ENCODE results near the gene USP36.

USP36 gene

DNA sequence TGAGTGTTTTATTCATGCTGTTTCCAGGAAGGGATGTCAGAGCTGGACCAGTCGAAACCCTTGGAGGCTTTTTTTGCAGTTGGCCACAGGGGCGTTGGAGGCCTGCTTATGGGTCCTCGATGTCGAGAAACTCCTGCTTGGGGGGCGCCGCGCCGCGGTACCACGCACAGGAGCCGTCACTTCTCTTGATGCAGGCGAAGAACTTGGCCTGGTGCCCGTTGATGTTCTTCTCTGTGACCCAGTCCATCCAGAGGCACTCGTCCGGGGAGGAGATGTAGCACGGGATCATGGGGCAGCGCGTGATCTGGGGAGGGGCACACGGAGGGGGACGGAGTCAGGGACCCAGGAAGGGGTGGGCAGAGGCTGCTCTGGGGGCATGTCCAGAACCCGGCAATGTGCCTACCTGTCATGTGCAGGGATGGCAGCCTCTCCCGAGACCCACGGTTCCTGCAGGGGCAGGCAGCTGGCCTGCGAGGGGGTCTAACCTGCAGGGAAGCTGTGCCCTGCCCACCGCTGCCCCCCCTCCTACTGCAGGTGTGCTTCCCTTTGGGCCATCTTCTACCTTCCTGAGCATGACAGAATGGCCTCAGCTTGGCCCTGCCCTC is 15.0 kb upstream of the USP36 start:
- Histone ChIP-seq H3K4me3 (replicated peaks; ENCODE audit: low read depth, low read length) (no peak overlapping the region), H3K36me3 (ENCODE audit: control insufficient read depth, insufficient read depth, low read length) (no peaks in the 10 kb centered on the region), H3K27me3 (replicated peaks; ENCODE audit: control insufficient read depth, insufficient read depth, low read length) (no peaks in the 10 kb centered on the region)
- no peak for DNase-seq (ENCODE audit: extremely low read depth, insufficient read length)
- TF ChIP-seq, protein P1, sequence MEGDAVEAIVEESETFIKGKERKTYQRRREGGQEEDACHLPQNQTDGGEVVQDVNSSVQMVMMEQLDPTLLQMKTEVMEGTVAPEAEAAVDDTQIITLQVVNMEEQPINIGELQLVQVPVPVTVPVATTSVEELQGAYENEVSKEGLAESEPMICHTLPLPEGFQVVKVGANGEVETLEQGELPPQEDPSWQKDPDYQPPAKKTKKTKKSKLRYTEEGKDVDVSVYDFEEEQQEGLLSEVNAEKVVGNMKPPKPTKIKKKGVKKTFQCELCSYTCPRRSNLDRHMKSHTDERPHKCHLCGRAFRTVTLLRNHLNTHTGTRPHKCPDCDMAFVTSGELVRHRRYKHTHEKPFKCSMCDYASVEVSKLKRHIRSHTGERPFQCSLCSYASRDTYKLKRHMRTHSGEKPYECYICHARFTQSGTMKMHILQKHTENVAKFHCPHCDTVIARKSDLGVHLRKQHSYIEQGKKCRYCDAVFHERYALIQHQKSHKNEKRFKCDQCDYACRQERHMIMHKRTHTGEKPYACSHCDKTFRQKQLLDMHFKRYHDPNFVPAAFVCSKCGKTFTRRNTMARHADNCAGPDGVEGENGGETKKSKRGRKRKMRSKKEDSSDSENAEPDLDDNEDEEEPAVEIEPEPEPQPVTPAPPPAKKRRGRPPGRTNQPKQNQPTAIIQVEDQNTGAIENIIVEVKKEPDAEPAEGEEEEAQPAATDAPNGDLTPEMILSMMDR (IDR thresholded peaks at IDR 0.05; ENCODE audit: insufficient read depth, low read length, poor library complexity, severe bottlenecking), result no peak

GRCh38 chr17:78854508-78854907 is 13.9 kb upstream of the USP36 start:
- Histone ChIP-seq H3K4me3 (replicated peaks; ENCODE audit: low read depth, low read length) (no peak overlapping the region), H3K36me3 (ENCODE audit: control insufficient read depth, insufficient read depth, low read length) (no peaks in the 10 kb centered on the region), H3K27me3 (replicated peaks; ENCODE audit: control insufficient read depth, insufficient read depth, low read length) (no peaks in the 10 kb centered on the region)
- no peak for DNase-seq (ENCODE audit: extremely low read depth, insufficient read length)
- TF ChIP-seq, protein P1 (IDR thresholded peaks at IDR 0.05; ENCODE audit: insufficient read depth, low read length, poor library complexity, severe bottlenecking), result no peak

GRCh38 chr17:78853926-78854394 is 13.3 kb upstream of the USP36 start:
- Histone ChIP-seq H3K4me3 (replicated peaks; ENCODE audit: low read depth, low read length) (no peak overlapping the region), H3K27me3 (replicated peaks; ENCODE audit: control insufficient read depth, insufficient read depth, low read length) (no peaks in the 10 kb centered on the region), H3K36me3 (ENCODE audit: control insufficient read depth, insufficient read depth, low read length) (no peaks in the 10 kb centered on the region)
- DNase-seq (ENCODE audit: extremely low read depth, insufficient read length), result no peak
- TF ChIP-seq, protein P1 (IDR thresholded peaks at IDR 0.05; ENCODE audit: insufficient read depth, low read length, poor library complexity, severe bottlenecking), result no peak

DNA sequence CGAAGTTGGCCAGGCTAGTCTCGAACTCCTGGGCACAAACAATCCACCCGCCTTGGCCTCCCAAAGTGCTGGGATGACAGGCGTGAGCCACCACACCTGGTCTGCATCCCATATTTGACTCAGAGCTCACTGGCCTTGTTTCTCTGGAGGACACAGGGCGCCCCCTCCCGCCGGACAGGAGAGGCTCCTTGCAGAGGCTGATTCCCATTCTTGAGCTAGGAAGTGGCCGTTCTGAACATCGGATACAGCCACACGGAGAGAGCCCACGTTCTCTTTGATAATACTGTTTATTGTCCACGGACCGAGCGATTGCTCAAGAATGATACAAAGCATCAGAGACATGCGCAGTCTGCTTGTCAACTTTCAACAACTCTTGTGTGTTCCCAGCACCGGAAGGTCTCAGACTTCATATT is 12.1 kb upstream of the USP36 start:
- no peak for DNase-seq (ENCODE audit: extremely low read depth, insufficient read length)
- TF ChIP-seq, protein P1 (IDR thresholded peaks at IDR 0.05; ENCODE audit: insufficient read depth, low read length, poor library complexity, severe bottlenecking), result peak; percentile 39
- H3K27me3 ChIP-seq (replicated peaks; ENCODE audit: control insufficient read depth, insufficient read depth, low read length), result no peaks in the 10 kb centered on the region
- H3K36me3 ChIP-seq (ENCODE audit: control insufficient read depth, insufficient read depth, low read length), result no peaks in the 10 kb centered on the region
- no peak overlapping the region for H3K4me3 ChIP-seq (replicated peaks; ENCODE audit: low read depth, low read length)

DNA sequence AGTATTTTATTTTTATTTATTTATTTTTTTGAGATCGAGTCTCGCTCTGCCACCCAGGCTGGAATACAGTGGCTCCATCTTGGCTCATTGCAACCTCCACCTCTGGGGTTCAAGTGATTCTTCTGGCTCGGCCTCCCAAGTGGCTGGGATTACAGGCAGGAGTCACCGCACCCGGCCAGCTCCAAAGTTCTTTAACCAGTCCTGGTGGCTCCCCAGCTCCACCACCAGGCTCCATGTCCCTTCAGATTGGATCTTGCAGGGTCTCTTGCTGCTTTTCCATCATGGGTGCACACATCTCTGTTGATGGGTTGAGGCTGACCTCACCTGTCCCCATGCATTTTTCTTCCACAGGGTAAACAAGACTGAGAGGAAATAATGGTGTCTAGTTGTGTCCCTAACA is 8.4 kb upstream of the USP36 start:
- no peak for DNase-seq (ENCODE audit: extremely low read depth, insufficient read length)
- Histone ChIP-seq H3K27me3 (replicated peaks; ENCODE audit: control insufficient read depth, insufficient read depth, low read length) (no peaks in the 10 kb centered on the region), H3K4me3 (replicated peaks; ENCODE audit: low read depth, low read length) (no peak overlapping the region), H3K36me3 (ENCODE audit: control insufficient read depth, insufficient read depth, low read length) (no peaks in the 10 kb centered on the region)
- TF ChIP-seq, protein P1 (IDR thresholded peaks at IDR 0.05; ENCODE audit: insufficient read depth, low read length, poor library complexity, severe bottlenecking), result no peak

DNA sequence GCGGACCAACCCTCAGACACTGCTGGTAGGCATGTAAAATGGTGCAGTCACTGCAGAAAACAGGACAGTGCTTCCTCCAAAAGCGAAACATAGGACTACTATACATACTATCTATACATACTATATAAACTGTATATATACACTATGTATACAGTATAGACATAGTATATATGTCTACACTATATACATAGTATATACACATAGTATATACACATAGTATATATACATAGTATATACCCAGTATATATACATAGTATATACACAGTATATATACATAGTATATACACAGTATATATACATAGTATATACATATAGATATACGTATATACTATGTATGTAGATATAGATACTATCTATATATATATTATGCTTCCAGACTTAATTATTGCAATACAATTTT is 6.4 kb upstream of the USP36 start:
- TF ChIP-seq, protein P1 (IDR thresholded peaks at IDR 0.05; ENCODE audit: insufficient read depth, low read length, poor library complexity, severe bottlenecking), result no peak
- H3K4me3 ChIP-seq (replicated peaks; ENCODE audit: low read depth, low read length), result no peak overlapping the region
- DNase-seq (ENCODE audit: extremely low read depth, insufficient read length), result no peak
- H3K36me3 ChIP-seq (ENCODE audit: control insufficient read depth, insufficient read depth, low read length), result no peaks in the 10 kb centered on the region
- H3K27me3 ChIP-seq (replicated peaks; ENCODE audit: control insufficient read depth, insufficient read depth, low read length), result no peaks in the 10 kb centered on the region

Data from GM06990 (cell line).